ENCODE data around the gene HDAC7.

HDAC7 gene

DNA sequence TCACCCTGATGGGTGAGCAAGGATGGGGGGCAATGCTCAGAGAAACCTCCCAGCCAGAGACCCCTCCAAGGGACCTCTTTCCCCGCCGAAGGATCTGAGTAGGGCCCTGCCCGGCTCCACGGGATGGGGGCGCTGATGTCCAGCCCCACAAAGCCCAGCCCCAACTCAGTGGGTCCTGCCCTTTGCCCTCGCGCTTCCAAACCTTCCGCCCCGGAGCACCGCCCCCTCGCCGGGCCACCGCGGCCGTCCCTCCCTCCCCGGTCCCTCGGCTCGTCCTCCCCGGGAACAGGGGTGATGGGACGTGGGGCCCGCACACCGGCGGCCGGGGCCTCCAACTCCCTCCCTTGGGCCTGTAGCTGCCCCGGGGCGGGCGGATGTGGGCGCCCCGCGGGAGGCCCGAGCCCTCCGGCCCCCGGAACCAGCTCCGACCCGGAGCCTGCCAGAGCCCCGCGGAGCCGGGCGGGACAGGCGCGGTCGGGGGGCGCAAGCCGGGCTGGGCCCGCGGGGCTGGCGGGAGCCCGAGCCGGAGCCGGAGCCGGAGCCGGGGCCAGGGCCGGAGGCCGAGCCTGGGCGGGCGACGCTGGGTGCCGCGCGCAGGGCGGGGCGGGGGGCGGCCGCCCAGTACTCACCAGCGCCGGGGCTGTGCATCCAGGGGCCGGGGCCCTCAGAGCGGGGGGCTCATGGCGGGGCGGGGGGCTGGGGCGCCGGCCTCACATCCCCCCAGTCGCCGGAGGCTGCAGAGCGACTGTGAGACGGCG is 386 bp downstream of the HDAC7 start:
- TF ChIP-seq, protein P1, sequence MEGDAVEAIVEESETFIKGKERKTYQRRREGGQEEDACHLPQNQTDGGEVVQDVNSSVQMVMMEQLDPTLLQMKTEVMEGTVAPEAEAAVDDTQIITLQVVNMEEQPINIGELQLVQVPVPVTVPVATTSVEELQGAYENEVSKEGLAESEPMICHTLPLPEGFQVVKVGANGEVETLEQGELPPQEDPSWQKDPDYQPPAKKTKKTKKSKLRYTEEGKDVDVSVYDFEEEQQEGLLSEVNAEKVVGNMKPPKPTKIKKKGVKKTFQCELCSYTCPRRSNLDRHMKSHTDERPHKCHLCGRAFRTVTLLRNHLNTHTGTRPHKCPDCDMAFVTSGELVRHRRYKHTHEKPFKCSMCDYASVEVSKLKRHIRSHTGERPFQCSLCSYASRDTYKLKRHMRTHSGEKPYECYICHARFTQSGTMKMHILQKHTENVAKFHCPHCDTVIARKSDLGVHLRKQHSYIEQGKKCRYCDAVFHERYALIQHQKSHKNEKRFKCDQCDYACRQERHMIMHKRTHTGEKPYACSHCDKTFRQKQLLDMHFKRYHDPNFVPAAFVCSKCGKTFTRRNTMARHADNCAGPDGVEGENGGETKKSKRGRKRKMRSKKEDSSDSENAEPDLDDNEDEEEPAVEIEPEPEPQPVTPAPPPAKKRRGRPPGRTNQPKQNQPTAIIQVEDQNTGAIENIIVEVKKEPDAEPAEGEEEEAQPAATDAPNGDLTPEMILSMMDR (conservative IDR thresholded peaks at IDR 0.05; ENCODE audit: low read length) = peak; percentile 48
- TF ChIP-seq EZH2phosphoT487 (IDR thresholded peaks at IDR 0.05; ENCODE audit: borderline replicate concordance) = no peak
- H3F3A ChIP-seq (ENCODE audit: low read depth) = peaks cover 5% of the 10 kb centered on the region; the same call in 1 of the 2 replicates

DNA sequence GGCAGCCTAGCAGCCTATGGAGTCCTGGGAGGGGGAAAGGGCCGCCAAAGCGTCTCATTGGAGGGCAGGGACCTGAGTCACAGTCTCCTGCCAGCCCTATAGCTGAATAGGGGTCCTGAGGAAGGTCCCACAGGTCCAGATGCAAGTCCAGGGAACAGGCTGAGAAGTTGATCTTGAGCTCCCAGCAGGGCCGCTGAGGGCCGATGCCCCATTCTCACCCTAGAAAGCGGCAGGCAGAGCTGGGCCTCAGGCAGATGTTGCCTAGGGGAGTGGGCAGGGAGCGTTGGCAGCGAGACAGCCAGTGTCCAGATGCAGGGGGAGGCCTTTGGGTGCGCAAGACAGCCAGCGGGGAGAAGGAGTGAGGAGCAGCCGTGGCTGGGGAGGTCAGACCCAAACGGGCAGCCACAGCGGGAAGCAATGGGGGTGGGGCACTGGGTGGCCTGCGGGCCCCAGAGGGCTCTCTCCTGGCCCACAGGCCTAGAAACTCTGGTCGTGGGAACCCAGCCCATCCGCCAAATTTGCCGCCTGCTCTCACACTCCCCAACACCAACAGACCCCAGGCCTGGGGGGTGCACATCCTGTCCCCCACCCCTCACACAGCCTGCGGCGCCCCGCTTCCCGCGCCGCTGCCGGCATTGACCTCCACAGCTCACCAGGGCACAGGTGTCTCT is 1.1 kb downstream of the HDAC7 start:
- Histone ChIP-seq H3K9ac (ENCODE audit: low read depth, low read length, poor library complexity, severe bottlenecking) (peak overlapping the region; percentile 89), H3K27me3 (ENCODE audit: insufficient read depth, low read length, poor library complexity, severe bottlenecking) (no peaks in the 10 kb centered on the region), H3K4me3 (ENCODE audit: low read length, poor library complexity, severe bottlenecking) (peak overlapping the region; percentile 91), H3F3A (ENCODE audit: low read depth) (peaks cover 5% of the 10 kb centered on the region; the same call in 1 of the 2 replicates), H3K36me3 (ENCODE audit: insufficient read depth, low read length) (no peaks in the 10 kb centered on the region), H3K4me2 (ENCODE audit: low read depth, low read length, poor library complexity, severe bottlenecking) (peak overlapping the region; percentile 98), H3K9me2 (replicated peaks; ENCODE audit: low read depth, low read length) (no peaks in the 10 kb centered on the region), H3K9me3 (ENCODE audit: insufficient read depth, low read depth, low read length) (no peaks in the 10 kb centered on the region), H3K4me1 (ENCODE audit: insufficient read depth, low read length, poor library complexity, severe bottlenecking) (peaks cover 55% of the 10 kb centered on the region), H2AFZ (ENCODE audit: low read length) (no peak overlapping the region), H4K20me1 (ENCODE audit: insufficient read depth, low read length, poor library complexity, severe bottlenecking) (peaks cover 34% of the 10 kb centered on the region), H3K79me2 (ENCODE audit: insufficient read depth, low read length) (peaks cover 71% of the 10 kb centered on the region)
- TF ChIP-seq, protein P1 (conservative IDR thresholded peaks at IDR 0.05; ENCODE audit: low read length) = no peak
- no peak for TF ChIP-seq EZH2phosphoT487 (IDR thresholded peaks at IDR 0.05; ENCODE audit: borderline replicate concordance)

More for the DNA sequence above, 386 bp downstream of the HDAC7 start:
- no peaks in the 10 kb centered on the region for H3K9me2 ChIP-seq (replicated peaks; ENCODE audit: low read depth, low read length)
- H3K27me3 ChIP-seq (ENCODE audit: insufficient read depth, low read length, poor library complexity, severe bottlenecking) = no peaks in the 10 kb centered on the region
- H3K9me3 ChIP-seq (ENCODE audit: insufficient read depth, low read depth, low read length) = no peaks in the 10 kb centered on the region
- peaks cover 64% of the 10 kb centered on the region for H3K79me2 ChIP-seq (ENCODE audit: insufficient read depth, low read length)
- H3K36me3 ChIP-seq (ENCODE audit: insufficient read depth, low read length) = no peaks in the 10 kb centered on the region
- H3K4me2 ChIP-seq (ENCODE audit: low read depth, low read length, poor library complexity, severe bottlenecking) = peak overlapping the region; percentile 99
- H3K9ac ChIP-seq (ENCODE audit: low read depth, low read length, poor library complexity, severe bottlenecking) = peak overlapping the region; percentile 91
- H3K4me1 ChIP-seq (ENCODE audit: insufficient read depth, low read length, poor library complexity, severe bottlenecking) = peaks cover 55% of the 10 kb centered on the region
- H3K4me3 ChIP-seq (ENCODE audit: low read length, poor library complexity, severe bottlenecking) = peak overlapping the region; percentile 91
- H4K20me1 ChIP-seq (ENCODE audit: insufficient read depth, low read length, poor library complexity, severe bottlenecking) = peaks cover 32% of the 10 kb centered on the region
- H2AFZ ChIP-seq (ENCODE audit: low read length) = no peak overlapping the region; the same call in 1 of the 2 replicates

DNA sequence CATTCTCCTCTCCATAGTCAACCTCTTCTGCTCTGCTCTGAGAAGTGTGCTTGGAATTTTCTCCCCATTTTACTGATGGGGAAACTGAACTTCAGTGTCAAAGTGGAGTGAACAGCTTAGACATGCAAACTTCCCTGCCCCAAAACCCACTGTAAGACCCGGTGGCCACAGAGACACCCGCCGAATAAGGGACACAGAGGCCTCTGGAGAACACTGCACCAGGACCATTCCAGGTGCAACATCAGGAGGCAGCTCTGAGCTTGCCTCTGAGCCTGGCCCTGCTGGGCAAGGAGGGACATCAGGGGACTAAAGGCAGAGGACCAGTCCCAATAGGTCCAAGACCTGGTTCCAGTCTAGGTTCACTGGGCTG is 1.7 kb downstream of the HDAC7 start:
- H3K27me3 ChIP-seq (ENCODE audit: insufficient read depth, low read length, poor library complexity, severe bottlenecking) = no peaks in the 10 kb centered on the region
- peaks cover 60% of the 10 kb centered on the region for H3K4me1 ChIP-seq (ENCODE audit: insufficient read depth, low read length, poor library complexity, severe bottlenecking)
- peak overlapping the region; percentile 98 for H3K4me2 ChIP-seq (ENCODE audit: low read depth, low read length, poor library complexity, severe bottlenecking)
- no peaks in the 10 kb centered on the region for H3K36me3 ChIP-seq (ENCODE audit: insufficient read depth, low read length)
- H3K9me3 ChIP-seq (ENCODE audit: insufficient read depth, low read depth, low read length) = no peaks in the 10 kb centered on the region
- H3K9ac ChIP-seq (ENCODE audit: low read depth, low read length, poor library complexity, severe bottlenecking) = peak overlapping the region; percentile 89
- H3K9me2 ChIP-seq (replicated peaks; ENCODE audit: low read depth, low read length) = no peaks in the 10 kb centered on the region
- H3K4me3 ChIP-seq (ENCODE audit: low read length, poor library complexity, severe bottlenecking) = peak overlapping the region; percentile 91
- peaks cover 76% of the 10 kb centered on the region for H3K79me2 ChIP-seq (ENCODE audit: insufficient read depth, low read length)
- peaks cover 34% of the 10 kb centered on the region for H4K20me1 ChIP-seq (ENCODE audit: insufficient read depth, low read length, poor library complexity, severe bottlenecking)
- no peak for TF ChIP-seq EZH2phosphoT487 (IDR thresholded peaks at IDR 0.05; ENCODE audit: borderline replicate concordance)
- TF ChIP-seq, protein P1 (conservative IDR thresholded peaks at IDR 0.05; ENCODE audit: low read length) = no peak
- peaks cover 5% of the 10 kb centered on the region; the same call in 1 of the 2 replicates for H3F3A ChIP-seq (ENCODE audit: low read depth)
- H2AFZ ChIP-seq (ENCODE audit: low read length) = no peak overlapping the region
